Mesodermal cell (in vitro differentiated cells): Measurements from ENCODE around the gene TP73.

Source experiments
- H3K27ac ChIP-seq: 2 replicates; pipeline ENCODE4 v1.7.0; 2013; ENCODE audit warnings: mild to moderate bottlenecking, low read depth, low read length, moderate library complexity; ENCODE audit not compliant: severe bottlenecking
- H3K36me3 ChIP-seq: 2 replicates; pipeline ENCODE4 v1.7.1; 2013; ENCODE audit warnings: mild to moderate bottlenecking, low read length, moderate library complexity; ENCODE audit not compliant: control insufficient read depth, insufficient read depth
- H3K4me1 ChIP-seq: one replicate; pipeline ENCODE4 v1.7.1; 2013; ENCODE audit warnings: mild to moderate bottlenecking, low read length; ENCODE audit not compliant: insufficient read depth, control insufficient read depth, poor library complexity, severe bottlenecking
- H3K4me3 ChIP-seq: 2 replicates; pipeline ENCODE4 v1.7.0; 2013; ENCODE audit warnings: low read length, control low read depth, mild to moderate bottlenecking; ENCODE audit not compliant: insufficient read depth, poor library complexity, severe bottlenecking; ENCODE audit errors: extremely low read depth
- H3K9me3 ChIP-seq: 2 replicates; pipeline ENCODE4 v1.7.1; 2013; ENCODE audit warnings: mild to moderate bottlenecking, low read length, moderate library complexity; ENCODE audit not compliant: control insufficient read depth
- WGBS, 2 experiments: methylation state at CpG; one replicate each; pipeline ENCODE4 v1.1.5; 2013; ENCODE audit warnings: missing lambda C conversion rate in 2 of 2; ENCODE audit not compliant: insufficient coverage in 2 of 2; 5-methylcytosine and 5-hydroxymethylcytosine counted together

TP73 gene

DNA sequence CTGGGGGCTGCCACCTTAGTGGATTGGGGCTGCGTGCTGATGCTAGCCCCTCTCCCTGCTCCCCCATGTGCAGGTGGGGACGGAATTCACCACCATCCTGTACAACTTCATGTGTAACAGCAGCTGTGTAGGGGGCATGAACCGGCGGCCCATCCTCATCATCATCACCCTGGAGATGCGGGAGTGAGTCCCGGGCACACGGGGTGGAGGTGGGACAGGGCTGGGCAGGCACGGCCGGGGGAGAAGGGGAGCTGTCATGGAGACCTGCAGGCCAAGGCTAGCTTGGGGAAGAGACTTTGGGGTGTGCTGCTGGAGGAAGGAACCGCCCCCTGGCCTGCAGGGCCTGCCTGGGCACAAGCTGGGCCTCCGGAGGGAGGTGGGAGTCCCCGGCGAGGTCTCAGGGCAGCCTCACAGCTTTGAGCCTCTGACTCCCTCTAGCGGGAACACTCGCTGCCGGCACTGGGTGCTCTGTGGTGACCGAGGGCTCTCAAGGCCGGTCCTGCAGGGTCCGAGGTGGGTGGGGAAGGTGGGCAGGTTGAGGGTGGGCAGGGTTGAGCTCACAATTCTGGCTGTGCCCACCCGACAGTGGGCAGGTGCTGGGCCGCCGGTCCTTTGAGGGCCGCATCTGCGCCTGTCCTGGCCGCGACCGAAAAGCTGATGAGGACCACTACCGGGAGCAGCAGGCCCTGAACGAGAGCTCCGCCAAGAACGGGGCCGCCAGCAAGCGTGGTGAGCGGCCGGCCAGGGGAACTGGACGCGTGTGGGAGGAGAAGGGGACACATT, 74.9 kb downstream of the TP73 start:
- no peak overlapping the region for H3K4me3 ChIP-seq
- no peaks in the 10 kb centered on the region for H3K36me3 ChIP-seq
- no peaks in the 10 kb centered on the region for H3K9me3 ChIP-seq
- H3K4me1 ChIP-seq: no peaks in the 10 kb centered on the region
- 52 to 59% methylated on average over 28 of the region's 37 CpGs for WGBS, 2 experiments
- H3K27ac ChIP-seq: no peak overlapping the region

DNA sequence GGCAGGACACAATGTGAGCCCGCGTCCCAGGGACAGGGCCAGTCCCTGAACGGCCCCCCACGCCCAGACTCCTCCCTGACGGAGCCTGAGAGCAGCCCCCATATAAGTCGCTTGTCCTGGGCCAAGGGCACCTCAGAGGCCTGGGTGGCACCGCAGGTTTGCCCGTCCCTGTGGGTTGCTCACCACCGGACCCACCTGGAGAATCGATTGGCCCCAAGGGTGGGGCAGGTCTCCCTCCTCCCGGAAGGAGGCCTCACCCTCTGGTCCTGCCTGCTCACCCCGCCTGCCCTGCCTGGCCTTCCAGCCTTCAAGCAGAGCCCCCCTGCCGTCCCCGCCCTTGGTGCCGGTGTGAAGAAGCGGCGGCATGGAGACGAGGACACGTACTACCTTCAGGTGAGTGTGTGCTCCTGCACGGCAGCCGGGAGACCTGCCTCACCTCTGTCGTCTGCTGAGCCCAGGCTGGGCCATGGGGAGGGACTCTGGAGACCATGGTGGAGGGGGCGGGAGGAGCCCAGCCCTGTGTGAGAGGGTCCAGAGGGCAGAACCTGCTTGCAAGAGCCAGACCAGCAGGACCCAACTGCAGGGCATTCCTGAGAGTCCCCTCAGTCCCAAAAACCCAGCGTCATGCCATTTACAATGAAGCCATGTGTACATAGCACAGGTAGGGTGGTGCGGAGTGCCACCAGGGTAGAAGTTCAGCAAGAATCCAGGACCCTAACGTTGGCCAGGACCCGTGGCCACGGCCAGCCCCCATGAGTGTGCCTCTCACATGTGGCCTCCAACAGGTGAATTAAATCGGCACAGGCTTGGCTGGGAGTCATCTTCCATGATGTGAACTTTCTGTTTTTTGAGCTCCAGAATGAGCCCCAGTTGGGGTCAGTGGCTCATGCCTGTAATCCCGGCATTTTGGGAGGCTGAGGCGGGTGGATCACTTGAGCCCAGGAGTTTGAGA, 75.8 kb downstream of the TP73 start:
- H3K9me3 ChIP-seq: no peaks in the 10 kb centered on the region
- WGBS, 2 experiments: 89% methylated on average over 24 to 30 of the region's 31 CpGs
- H3K4me1 ChIP-seq: no peaks in the 10 kb centered on the region
- H3K27ac ChIP-seq: no peak overlapping the region
- no peaks in the 10 kb centered on the region for H3K36me3 ChIP-seq
- no peak overlapping the region for H3K4me3 ChIP-seq

- H3K27ac ChIP-seq: no peak overlapping the region
- H3K4me1 ChIP-seq: peaks cover 2% of the 10 kb centered on the region
- no peaks in the 10 kb centered on the region for H3K36me3 ChIP-seq
- H3K9me3 ChIP-seq: no peaks in the 10 kb centered on the region
- no peak overlapping the region for H3K4me3 ChIP-seq
- 85 to 89% methylated on average over 25 to 27 of the region's 32 CpGs for WGBS, 2 experiments
Observed at GRCh38 chr1:3729594-3730542, 77.6 kb downstream of the TP73 start.

- no peak overlapping the region for H3K4me3 ChIP-seq
- H3K9me3 ChIP-seq: no peaks in the 10 kb centered on the region
- H3K27ac ChIP-seq: no peak overlapping the region
- WGBS, 2 experiments: 92% methylated on average over 21 to 24 of the region's 25 CpGs
- H3K36me3 ChIP-seq: peaks cover 3% of the 10 kb centered on the region
- H3K4me1 ChIP-seq: peaks cover 2% of the 10 kb centered on the region
Observed at GRCh38 chr1:3730543-3731247, 78.4 kb downstream of the TP73 start.

DNA sequence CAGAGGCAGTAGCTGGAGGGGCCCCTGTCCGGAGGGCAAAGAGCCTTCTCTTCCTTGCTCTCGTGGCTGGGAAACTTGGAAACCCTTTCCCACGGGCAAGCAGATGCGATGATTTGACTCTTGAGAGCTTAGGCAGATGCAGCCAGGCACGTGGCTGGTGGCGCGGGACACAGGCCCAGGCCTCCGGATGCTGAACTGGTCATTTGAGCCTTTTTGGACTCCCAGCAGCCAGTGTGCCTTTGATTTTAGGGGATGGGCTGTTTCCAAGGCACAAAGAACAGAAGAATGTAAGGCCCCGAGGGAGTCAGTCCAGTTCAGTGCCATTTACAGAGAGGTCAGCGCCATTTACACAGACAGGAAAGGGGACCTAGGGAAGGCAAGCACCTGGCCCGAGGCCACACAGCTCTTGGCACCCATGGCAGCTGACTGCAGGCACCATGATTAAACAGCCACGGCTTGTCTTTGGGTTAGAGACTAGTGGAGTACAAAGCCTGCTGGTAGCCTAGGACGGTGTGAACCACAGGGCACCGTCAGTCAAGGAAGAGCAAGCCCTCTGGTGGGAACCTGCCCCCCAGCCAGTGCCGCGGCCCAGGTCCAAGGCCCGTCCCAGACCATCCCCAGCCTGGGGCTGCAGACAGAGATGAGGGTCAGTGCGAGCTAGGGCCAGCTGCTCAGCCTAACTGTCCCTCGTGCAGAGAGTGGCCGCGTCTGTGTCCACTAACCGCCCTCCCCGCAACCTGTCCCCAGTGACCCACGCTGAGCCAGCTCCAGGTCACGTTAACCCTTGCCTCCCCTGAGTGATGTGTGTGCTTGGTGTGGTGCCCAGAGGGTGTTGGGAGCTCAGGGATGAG, 79.5 kb downstream of the TP73 start:
- Histone ChIP-seq H3K27ac (no peak overlapping the region), H3K9me3 (no peaks in the 10 kb centered on the region), H3K36me3 (peaks cover 14% of the 10 kb centered on the region), H3K4me1 (peaks cover 2% of the 10 kb centered on the region), H3K4me3 (no peak overlapping the region)
- 81 to 85% methylated on average over 20 to 22 of the region's 25 CpGs for WGBS, 2 experiments

GRCh38 chr1:3732434-3733093, 80.2 kb downstream of the TP73 start:
- Histone ChIP-seq H3K36me3 (peaks cover 21% of the 10 kb centered on the region), H3K4me3 (no peak overlapping the region), H3K9me3 (no peaks in the 10 kb centered on the region), H3K4me1 (peaks cover 2% of the 10 kb centered on the region), H3K27ac (no peak overlapping the region)
- 86 to 89% methylated on average over 23 to 32 of the region's 37 CpGs for WGBS, 2 experiments

GRCh38 chr1:3733094-3733882, 81.0 kb downstream of the TP73 start:
- no peak overlapping the region for H3K27ac ChIP-seq
- peaks cover 2% of the 10 kb centered on the region for H3K4me1 ChIP-seq
- H3K9me3 ChIP-seq: no peaks in the 10 kb centered on the region
- H3K36me3 ChIP-seq: peaks cover 28% of the 10 kb centered on the region
- WGBS, 2 experiments: 91% methylated on average over 24 to 25 of the region's 29 CpGs
- no peak overlapping the region for H3K4me3 ChIP-seq

GRCh38 chr1:3733883-3734589, 81.7 kb downstream of the TP73 start:
- Histone ChIP-seq H3K9me3 (no peaks in the 10 kb centered on the region), H3K4me1 (peaks cover 2% of the 10 kb centered on the region), H3K27ac (no peak overlapping the region), H3K36me3 (peaks cover 35% of the 10 kb centered on the region), H3K4me3 (no peak overlapping the region)
- WGBS, 2 experiments: 93 to 96% methylated on average over 11 to 16 of the region's 17 CpGs
